ENCODE results near the gene GALM. TPM values are rescaled to one million over a fixed set of nuclear protein-coding genes. Genes with fewer than 3 reads are reported as not detected.

The GALM gene
- total and polyA plus RNA-seq, 10 of the 15 experiments (the other 5 are each of a cell fraction or from before 2014, with no cell fraction given) = 1.1 to 4.0 (median 1.7) TPM

DNA sequence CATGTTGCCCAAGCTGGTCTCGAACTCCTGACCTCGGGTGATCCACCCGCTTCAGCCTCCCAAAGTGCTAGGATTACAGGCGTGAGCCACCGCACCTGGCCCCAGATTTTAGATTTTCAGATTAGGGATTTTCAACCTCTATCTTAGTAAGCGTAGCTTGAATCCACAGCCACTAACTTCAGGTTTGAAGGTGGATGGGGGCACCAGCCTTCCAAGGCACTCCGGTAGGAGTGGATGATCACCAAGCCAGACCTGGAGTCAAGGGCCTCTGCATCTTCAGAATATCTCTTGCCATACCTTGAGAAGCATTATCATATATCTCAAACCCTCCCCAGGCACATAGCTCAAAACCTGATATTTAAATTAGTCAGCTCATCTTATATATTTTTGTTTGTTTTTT is 17.9 kb downstream of the GALM start (continued):
- no peak for TF ChIP-seq CBX5 (IDR thresholded peaks at IDR 0.05; ENCODE audit: low read depth)
- TF ChIP-seq NR2C1 (IDR thresholded peaks at IDR 0.05) = no peak
- no peak for TF ChIP-seq SMAD1 (IDR thresholded peaks at IDR 0.05; ENCODE audit: low read depth, partially characterized antibody)
- TF ChIP-seq RAD21 (IDR thresholded peaks at IDR 0.05; ENCODE audit: insufficient read depth, low read depth, low read length) = no peak
- TF ChIP-seq, protein P1, sequence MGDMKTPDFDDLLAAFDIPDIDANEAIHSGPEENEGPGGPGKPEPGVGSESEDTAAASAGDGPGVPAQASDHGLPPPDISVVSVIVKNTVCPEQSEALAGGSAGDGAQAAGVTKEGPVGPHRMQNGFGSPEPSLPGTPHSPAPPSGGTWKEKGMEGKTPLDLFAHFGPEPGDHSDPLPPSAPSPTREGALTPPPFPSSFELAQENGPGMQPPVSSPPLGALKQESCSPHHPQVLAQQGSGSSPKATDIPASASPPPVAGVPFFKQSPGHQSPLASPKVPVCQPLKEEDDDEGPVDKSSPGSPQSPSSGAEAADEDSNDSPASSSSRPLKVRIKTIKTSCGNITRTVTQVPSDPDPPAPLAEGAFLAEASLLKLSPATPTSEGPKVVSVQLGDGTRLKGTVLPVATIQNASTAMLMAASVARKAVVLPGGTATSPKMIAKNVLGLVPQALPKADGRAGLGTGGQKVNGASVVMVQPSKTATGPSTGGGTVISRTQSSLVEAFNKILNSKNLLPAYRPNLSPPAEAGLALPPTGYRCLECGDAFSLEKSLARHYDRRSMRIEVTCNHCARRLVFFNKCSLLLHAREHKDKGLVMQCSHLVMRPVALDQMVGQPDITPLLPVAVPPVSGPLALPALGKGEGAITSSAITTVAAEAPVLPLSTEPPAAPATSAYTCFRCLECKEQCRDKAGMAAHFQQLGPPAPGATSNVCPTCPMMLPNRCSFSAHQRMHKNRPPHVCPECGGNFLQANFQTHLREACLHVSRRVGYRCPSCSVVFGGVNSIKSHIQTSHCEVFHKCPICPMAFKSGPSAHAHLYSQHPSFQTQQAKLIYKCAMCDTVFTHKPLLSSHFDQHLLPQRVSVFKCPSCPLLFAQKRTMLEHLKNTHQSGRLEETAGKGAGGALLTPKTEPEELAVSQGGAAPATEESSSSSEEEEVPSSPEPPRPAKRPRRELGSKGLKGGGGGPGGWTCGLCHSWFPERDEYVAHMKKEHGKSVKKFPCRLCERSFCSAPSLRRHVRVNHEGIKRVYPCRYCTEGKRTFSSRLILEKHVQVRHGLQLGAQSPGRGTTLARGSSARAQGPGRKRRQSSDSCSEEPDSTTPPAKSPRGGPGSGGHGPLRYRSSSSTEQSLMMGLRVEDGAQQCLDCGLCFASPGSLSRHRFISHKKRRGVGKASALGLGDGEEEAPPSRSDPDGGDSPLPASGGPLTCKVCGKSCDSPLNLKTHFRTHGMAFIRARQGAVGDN (IDR thresholded peaks at IDR 0.05) = no peak

DNA sequence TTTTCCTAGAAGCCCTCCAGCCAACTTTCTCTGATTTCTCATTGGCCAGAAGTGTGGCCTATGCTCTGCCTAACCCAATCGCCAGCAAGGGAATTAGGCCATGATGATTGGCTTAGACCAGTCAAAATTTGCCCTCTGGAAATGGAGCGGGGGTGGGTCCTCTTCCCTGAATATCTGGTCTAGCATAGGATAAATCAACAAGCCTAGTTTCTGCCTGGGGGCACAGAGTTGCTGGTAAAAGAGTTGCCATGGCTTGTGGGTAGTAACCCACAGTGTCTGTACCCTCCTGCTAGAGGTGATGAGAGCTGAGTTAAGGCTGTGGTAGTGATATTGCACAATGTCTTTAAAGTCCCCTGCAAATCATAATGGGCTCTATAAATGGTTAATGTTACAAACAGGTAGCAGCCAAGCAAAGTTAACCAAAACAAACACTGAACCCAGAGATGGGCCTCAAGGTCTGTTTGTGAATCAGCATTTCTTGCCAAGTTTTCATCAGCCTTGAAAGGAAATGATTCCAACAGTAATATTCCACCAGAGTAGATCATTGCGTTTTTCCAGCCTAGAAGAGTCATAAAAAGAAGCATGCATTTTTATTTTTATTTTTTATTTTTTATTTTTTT is 19.3 kb downstream of the GALM start:
- DNase-seq (ENCODE audit: low read depth, low spot score) = no peak
- no TSS peak for BruUV-seq (replicated peaks)
- CTCF ChIA-PET = interaction anchor here (0.7 kb wide), 1 partner anchor 14 kb away, joined by 3 read pairs; no protein-coding TSS in a partner anchor
- H3K9ac ChIP-seq (ENCODE audit: control insufficient read depth, insufficient read depth, low read length) = no peak overlapping the region
- no peak for FAIRE-seq
- POLR2A ChIA-PET = no interaction called here
- RAD21 ChIA-PET (ENCODE audit: unreplicated experiment) = no interaction called here
- SMC1A ChIA-PET (ENCODE audit: uncharacterized antibody, unreplicated experiment) = no interaction called here
- in situ Hi-C loops (cut with MboI) = no loop called here
- no peak overlapping the region for H2AFZ ChIP-seq (ENCODE audit: control insufficient read depth, low read depth, low read length)
- no peaks in the 10 kb centered on the region for H4K20me1 ChIP-seq (ENCODE audit: control insufficient read depth, insufficient read depth)
- no peak overlapping the region for H3K4me3 ChIP-seq
- no peaks in the 10 kb centered on the region for H3K9me3 ChIP-seq (replicated peaks; ENCODE audit: control insufficient read depth, insufficient read depth, low read length)
- H3K36me3 ChIP-seq (ENCODE audit: control insufficient read depth in 2 of 2, insufficient read depth in 2 of 2, low read length in 1 of 2) = no peaks in the 10 kb centered on the region
- no peak overlapping the region for H3K27ac ChIP-seq (ENCODE audit: control insufficient read depth, insufficient read depth)
- ATAC-seq = no peak
- H3K27me3 ChIP-seq (replicated peaks in 1 of 2; ENCODE audit: control insufficient read depth in 2 of 2, insufficient read depth in 2 of 2, low read length in 1 of 2) = no peaks in the 10 kb centered on the region
- 80% methylated on average over 3 of the region's 3 CpGs for WGBS (ENCODE audit: insufficient coverage, insufficient replicate concordance, low lambda C conversion rate, missing lambda C conversion rate)
- H3K4me1 ChIP-seq (ENCODE audit: control insufficient read depth, insufficient read depth, low read length) = no peaks in the 10 kb centered on the region
- no peaks in the 10 kb centered on the region for H3K79me2 ChIP-seq (ENCODE audit: control insufficient read depth, insufficient read depth, low read length)
- H3K4me2 ChIP-seq (ENCODE audit: control insufficient read depth, insufficient read depth) = no peak overlapping the region
- intact Hi-C loops (cut with micrococcal nuclease; ENCODE audit: unreplicated experiment) = no loop called here
- TF ChIP-seq IRF4 (IDR thresholded peaks at IDR 0.05; ENCODE audit: low read depth, low read length) (no peak), MEF2A (IDR thresholded peaks at IDR 0.05; ENCODE audit: insufficient read depth, low read depth, low read length) (no peak), TBL1XR1 (IDR thresholded peaks at IDR 0.05; ENCODE audit: low read depth, low read length) (no peak), CHD1 (IDR thresholded peaks at IDR 0.05; ENCODE audit: low read depth, low read length) (no peak), IKZF1 (conservative IDR thresholded peaks at IDR 0.05) (no peak), SREBF2 (IDR thresholded peaks at IDR 0.05; ENCODE audit: low read length) (no peak), PAX8 (IDR thresholded peaks at IDR 0.05) (no peak), SMAD5 (IDR thresholded peaks at IDR 0.05; ENCODE audit: low read depth) (no peak), PAX5 (IDR thresholded peaks at IDR 0.05; ENCODE audit: borderline replicate concordance, low read depth, low read length) (no peak), STAT1 (conservative IDR thresholded peaks at IDR 0.05) (no peak), RAD21 (IDR thresholded peaks at IDR 0.05; ENCODE audit: insufficient read depth, low read depth, low read length) (no peak), HCFC1 (IDR thresholded peaks at IDR 0.05; ENCODE audit: low read length) (no peak), GABPA (IDR thresholded peaks at IDR 0.05; ENCODE audit: low read depth) (no peak)
- TF ChIP-seq, protein P2, sequence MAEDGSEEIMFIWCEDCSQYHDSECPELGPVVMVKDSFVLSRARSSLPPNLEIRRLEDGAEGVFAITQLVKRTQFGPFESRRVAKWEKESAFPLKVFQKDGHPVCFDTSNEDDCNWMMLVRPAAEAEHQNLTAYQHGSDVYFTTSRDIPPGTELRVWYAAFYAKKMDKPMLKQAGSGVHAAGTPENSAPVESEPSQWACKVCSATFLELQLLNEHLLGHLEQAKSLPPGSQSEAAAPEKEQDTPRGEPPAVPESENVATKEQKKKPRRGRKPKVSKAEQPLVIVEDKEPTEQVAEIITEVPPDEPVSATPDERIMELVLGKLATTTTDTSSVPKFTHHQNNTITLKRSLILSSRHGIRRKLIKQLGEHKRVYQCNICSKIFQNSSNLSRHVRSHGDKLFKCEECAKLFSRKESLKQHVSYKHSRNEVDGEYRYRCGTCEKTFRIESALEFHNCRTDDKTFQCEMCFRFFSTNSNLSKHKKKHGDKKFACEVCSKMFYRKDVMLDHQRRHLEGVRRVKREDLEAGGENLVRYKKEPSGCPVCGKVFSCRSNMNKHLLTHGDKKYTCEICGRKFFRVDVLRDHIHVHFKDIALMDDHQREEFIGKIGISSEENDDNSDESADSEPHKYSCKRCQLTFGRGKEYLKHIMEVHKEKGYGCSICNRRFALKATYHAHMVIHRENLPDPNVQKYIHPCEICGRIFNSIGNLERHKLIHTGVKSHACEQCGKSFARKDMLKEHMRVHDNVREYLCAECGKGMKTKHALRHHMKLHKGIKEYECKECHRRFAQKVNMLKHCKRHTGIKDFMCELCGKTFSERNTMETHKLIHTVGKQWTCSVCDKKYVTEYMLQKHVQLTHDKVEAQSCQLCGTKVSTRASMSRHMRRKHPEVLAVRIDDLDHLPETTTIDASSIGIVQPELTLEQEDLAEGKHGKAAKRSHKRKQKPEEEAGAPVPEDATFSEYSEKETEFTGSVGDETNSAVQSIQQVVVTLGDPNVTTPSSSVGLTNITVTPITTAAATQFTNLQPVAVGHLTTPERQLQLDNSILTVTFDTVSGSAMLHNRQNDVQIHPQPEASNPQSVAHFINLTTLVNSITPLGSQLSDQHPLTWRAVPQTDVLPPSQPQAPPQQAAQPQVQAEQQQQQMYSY (CRISPR knock-in tag; IDR thresholded peaks at IDR 0.05) = no peak
